ENCODE data around the gene SMCHD1. TPM values are rescaled to one million over a fixed set of nuclear protein-coding genes. Genes with fewer than 3 reads are reported as not detected.

Gene SMCHD1
- total RNA-seq, 2 donors from 2014 or later = 61.8 to 72.5 TPM

GRCh38 chr18:2651981-2652380, 3.5 kb upstream of the SMCHD1 start:
- no peak for DNase-seq
- Mint-ChIP-seq H3K27ac (no peak overlapping the region), H3K4me3 (no peak overlapping the region), H3K27me3 (ENCODE audit: insufficient read depth) (peaks cover 51% of the 10 kb centered on the region), H3K36me3 (ENCODE audit: low read depth) (no peaks in the 10 kb centered on the region), H3K9me3 (no peaks in the 10 kb centered on the region), H3K4me1 (peaks cover 9% of the 10 kb centered on the region)
- TF ChIP-seq, protein P1, sequence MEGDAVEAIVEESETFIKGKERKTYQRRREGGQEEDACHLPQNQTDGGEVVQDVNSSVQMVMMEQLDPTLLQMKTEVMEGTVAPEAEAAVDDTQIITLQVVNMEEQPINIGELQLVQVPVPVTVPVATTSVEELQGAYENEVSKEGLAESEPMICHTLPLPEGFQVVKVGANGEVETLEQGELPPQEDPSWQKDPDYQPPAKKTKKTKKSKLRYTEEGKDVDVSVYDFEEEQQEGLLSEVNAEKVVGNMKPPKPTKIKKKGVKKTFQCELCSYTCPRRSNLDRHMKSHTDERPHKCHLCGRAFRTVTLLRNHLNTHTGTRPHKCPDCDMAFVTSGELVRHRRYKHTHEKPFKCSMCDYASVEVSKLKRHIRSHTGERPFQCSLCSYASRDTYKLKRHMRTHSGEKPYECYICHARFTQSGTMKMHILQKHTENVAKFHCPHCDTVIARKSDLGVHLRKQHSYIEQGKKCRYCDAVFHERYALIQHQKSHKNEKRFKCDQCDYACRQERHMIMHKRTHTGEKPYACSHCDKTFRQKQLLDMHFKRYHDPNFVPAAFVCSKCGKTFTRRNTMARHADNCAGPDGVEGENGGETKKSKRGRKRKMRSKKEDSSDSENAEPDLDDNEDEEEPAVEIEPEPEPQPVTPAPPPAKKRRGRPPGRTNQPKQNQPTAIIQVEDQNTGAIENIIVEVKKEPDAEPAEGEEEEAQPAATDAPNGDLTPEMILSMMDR (conservative IDR thresholded peaks at IDR 0.05) = no peak
- H3K9me3 ChIP-seq (ENCODE audit: control insufficient read depth, low read length) = no peaks in the 10 kb centered on the region
- no peaks in the 10 kb centered on the region for H3K36me3 ChIP-seq (ENCODE audit: control insufficient read depth, insufficient read depth, low read length)
- H3K4me3 ChIP-seq (ENCODE audit: low read length) = no peak overlapping the region
- H3K27ac ChIP-seq (ENCODE audit: low read depth, low read length) = no peak overlapping the region
- H3K9ac ChIP-seq (ENCODE audit: extremely low read depth, low read length, poor library complexity, severe bottlenecking) = no peak overlapping the region
- H3K4me1 ChIP-seq (ENCODE audit: control insufficient read depth, insufficient read depth, low read length) = no peaks in the 10 kb centered on the region
- peaks cover 10% of the 10 kb centered on the region for H3K27me3 ChIP-seq (ENCODE audit: control insufficient read depth, insufficient read depth, low read length, poor library complexity, severe bottlenecking)
- WGBS, 2 experiments (ENCODE audit: insufficient coverage in 1 of 2, insufficient read length in 1 of 2) = 100% methylated on average over 1 of the region's 1 CpG; no CpG with 5 or more reads in 1 of the 2 experiments

DNA sequence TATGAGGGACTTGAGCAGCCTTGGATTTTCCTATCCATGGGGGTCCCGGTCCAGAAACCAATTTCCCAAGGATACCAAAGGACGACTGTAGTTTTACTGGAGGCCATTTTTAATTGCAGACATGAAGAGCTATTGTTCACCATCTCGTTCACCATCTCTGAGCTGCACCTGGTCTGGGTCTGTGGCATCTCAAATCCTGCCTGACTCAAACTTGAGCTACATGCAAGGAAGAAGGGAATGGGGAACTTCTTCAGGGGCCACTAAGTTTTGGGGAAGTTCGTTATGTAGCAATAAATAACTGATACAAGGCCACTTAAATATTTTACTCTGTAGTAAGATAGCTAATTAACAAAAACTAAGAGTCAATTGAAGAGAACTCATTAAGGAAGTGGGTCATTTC, 2.1 kb upstream of the SMCHD1 start:
- Histone ChIP-seq H3K27ac (ENCODE audit: low read depth, low read length) (no peak overlapping the region), H3K9ac (ENCODE audit: extremely low read depth, low read length, poor library complexity, severe bottlenecking) (no peak overlapping the region), H3K9me3 (ENCODE audit: control insufficient read depth, low read length) (no peaks in the 10 kb centered on the region), H3K4me3 (ENCODE audit: low read length) (no peak overlapping the region), H3K4me1 (ENCODE audit: control insufficient read depth, insufficient read depth, low read length) (no peaks in the 10 kb centered on the region), H3K27me3 (ENCODE audit: control insufficient read depth, insufficient read depth, low read length, poor library complexity, severe bottlenecking) (peaks cover 10% of the 10 kb centered on the region), H3K36me3 (ENCODE audit: control insufficient read depth, insufficient read depth, low read length) (no peaks in the 10 kb centered on the region)
- Mint-ChIP-seq H3K4me1 (peaks cover 19% of the 10 kb centered on the region), H3K27ac (no peak overlapping the region), H3K9me3 (no peaks in the 10 kb centered on the region), H3K36me3 (ENCODE audit: low read depth) (no peaks in the 10 kb centered on the region), H3K27me3 (ENCODE audit: insufficient read depth) (peaks cover 51% of the 10 kb centered on the region), H3K4me3 (no peak overlapping the region)
- TF ChIP-seq, protein P1 (conservative IDR thresholded peaks at IDR 0.05) = no peak
- DNase-seq = peak; percentile 46
- WGBS, 2 experiments (ENCODE audit: insufficient coverage in 1 of 2, insufficient read length in 1 of 2) = 73 to 78% methylated on average over 3 of the region's 4 CpGs

- H3K27me3 ChIP-seq (ENCODE audit: control insufficient read depth, insufficient read depth, low read length, poor library complexity, severe bottlenecking) = peaks cover 10% of the 10 kb centered on the region
- no peak overlapping the region for H3K27ac ChIP-seq (ENCODE audit: low read depth, low read length)
- WGBS, 2 experiments (ENCODE audit: insufficient coverage in 1 of 2, insufficient read length in 1 of 2) = 21 to 25% methylated on average over 10 to 13 of the region's 13 CpGs
- H3K27ac Mint-ChIP-seq = no peak overlapping the region
- DNase-seq = no peak
- no peaks in the 10 kb centered on the region for H3K4me1 ChIP-seq (ENCODE audit: control insufficient read depth, insufficient read depth, low read length)
- peaks cover 22% of the 10 kb centered on the region for H3K4me1 Mint-ChIP-seq
- peak overlapping the region; percentile 95 for H3K4me3 Mint-ChIP-seq
- H3K9me3 Mint-ChIP-seq = no peaks in the 10 kb centered on the region
- TF ChIP-seq, protein P1 (conservative IDR thresholded peaks at IDR 0.05) = no peak
- H3K36me3 Mint-ChIP-seq (ENCODE audit: low read depth) = peaks cover 2% of the 10 kb centered on the region
- H3K36me3 ChIP-seq (ENCODE audit: control insufficient read depth, insufficient read depth, low read length) = no peaks in the 10 kb centered on the region
- no peaks in the 10 kb centered on the region for H3K9me3 ChIP-seq (ENCODE audit: control insufficient read depth, low read length)
- H3K9ac ChIP-seq (ENCODE audit: extremely low read depth, low read length, poor library complexity, severe bottlenecking) = peak overlapping the region; percentile 80
- H3K27me3 Mint-ChIP-seq (ENCODE audit: insufficient read depth) = peaks cover 47% of the 10 kb centered on the region
- peak overlapping the region; percentile 81 for H3K4me3 ChIP-seq (ENCODE audit: low read length)
Measured at GRCh38 chr18:2654169-2654927, 1.2 kb upstream of the SMCHD1 start.
